ENCODE data around the gene STRBP.
"Not testable (repeated sequence)": the region's sequence is repeated elsewhere in the genome, so short reads cannot be mapped to it uniquely, and the experiment has no call there.

Gene STRBP

GRCh38 chr9:123268465-123269259 lies at the start of gene STRBP:
Gene STRBP, minus strand, starts transcription at chr9:123268586. Its CDS starts 84,452 bp downstream, at chr9:123184134.
- peak; percentile 95 for DNase-seq

DNA sequence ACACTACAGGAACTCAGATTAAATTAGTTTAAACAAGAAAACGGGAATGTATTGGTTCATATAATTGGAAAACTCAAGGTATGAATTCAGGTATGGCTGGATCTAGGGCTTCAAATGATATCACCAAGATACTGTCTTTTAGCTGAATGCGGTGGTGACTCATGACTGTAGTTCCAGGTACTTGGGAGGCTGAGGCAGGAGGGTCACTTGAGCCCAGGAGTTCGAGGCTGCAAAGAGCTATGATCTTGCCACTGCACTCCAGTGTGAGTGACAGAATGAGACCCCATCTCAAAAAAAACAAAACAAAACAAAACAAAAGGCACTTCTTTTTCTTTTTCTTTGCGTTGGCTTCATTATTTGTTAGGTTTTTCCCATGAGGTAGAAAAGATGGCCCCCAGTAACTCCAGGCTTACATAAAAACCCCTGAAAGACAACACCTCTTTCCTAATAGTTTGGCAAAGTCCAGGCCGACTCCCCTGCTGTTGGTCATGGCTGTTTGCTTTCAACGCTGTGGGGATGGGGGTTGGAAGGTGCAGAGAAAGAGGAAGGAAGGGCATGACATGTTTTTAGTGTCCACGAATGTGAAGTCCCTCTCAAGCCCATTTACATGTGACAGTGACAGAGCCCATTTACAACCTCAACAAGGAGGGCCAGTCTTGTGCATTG lies 47.8 kb upstream of the STRBP start:
- no peak for DNase-seq

- no peak for DNase-seq
These were observed 47.2 kb upstream of the STRBP start for GRCh38 chr9:123315635-123316034.

DNA sequence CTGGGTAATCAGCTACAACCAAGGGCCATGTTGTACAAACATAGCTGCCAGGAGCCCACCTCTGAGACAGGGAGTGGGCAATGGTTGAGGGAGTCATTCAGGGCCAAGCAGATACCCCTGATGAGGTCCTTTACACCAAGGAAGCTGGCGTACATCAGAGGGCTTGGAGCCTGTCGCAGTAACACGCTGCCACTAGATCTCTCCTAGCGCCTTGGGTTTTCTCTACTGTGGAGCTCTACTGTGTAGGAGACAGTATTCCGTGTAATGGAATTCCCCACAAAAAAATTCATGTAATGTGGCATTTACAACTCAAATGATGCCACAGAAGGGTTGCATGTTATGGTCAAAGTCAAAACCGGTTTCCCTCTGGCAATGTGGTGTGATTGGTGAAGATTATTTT lies 46.2 kb upstream of the STRBP start:
- no peak for DNase-seq

- no peak for DNase-seq
These were observed 44.0 kb upstream of the STRBP start for GRCh38 chr9:123312306-123312877.

DNA sequence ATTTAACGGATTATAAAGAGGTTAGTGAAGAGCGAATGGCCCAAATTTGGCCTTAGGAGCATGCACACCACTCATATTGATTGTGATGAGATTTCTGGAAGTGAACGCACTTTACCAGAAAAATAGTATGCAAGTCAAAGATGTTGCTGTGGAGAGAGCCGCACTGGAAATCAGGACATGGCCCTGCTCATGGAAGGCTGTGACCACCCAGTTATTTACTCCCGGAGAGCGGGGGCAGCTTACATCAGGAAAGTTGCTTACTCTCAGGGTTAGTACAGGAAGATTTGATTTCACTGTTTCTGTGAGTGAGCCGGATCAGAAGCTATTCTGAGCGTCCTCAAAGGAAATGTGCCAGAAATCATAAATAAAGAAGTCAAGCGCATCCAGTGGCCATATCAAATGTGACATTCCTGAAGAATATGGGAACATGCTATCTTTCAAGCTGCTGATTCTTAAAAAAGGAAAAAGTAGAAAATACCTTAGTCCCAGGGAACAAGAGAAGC lies 42.9 kb upstream of the STRBP start:
- no peak for DNase-seq

DNA sequence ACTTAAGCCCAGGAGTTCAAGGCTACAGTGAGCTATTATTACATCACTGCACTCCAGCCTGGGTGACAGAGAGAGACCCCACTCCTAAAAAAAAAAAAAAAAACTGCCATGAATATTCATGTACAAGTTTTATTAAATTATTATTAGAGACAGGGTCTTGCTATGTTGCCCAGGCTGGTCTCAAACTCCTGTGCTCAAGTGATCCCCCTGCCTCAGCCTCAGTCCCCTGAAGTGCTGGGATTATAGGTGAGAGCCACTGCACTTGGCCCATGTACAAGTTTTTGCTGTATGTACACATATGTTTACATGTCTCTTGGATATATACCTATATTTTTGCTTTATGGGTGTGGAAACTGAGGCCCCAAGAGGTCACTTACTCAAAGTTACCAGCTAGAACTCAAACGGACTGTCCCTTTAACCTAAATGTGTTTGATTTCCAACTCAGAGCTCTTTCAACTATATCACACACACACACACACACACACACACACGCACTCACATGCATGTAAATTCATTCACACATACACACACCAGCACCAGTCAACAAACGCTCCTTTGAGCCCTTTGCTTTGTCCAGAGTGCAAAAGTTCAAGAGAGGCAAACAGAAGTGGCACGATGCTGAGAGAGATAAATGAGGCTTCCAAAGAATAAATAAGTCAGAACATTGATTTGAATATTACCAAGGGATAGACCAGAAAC lies 42.3 kb upstream of the STRBP start:
- DNase-seq = no peak

DNA sequence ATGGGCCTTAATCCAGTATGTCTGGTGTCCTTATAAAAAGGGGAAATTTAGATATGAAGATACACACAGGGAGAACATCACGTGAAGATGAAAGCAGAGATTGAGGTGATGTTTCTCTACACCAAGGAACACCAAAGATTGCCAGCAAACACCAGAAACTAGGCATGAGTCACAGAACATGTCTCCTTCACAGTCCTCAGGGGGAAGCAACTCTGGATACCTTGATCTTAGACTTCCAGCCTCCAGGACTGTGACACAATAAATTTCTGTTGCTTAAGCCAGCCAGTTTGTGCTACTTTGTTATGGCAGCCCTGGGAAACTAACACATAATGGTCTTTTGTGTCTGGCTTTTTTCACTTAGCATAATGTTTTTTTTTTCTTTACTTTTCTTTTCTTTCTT lies 41.2 kb upstream of the STRBP start:
- DNase-seq = no peak

DNA sequence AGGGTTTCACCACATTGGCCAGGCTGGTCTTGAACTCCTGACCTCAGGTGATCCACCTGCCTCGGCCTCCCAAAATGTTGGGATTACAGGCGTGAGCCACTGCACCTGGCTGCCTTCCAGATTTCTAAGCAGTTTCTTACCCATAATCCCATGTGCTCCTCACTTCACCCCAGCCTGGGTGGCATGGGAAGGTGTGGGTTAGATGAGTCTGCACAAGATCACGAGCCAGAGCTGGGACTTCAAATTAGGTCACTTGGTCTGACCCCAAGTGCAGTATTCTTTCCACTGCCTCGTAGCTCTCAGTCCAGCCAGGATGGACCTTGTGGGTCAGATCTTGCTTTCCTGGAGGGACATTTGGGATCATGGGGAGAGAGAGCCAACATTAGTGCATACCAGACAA lies 37.5 kb upstream of the STRBP start:
- no peak for DNase-seq

GRCh38 chr9:123304340-123304691 lies 35.9 kb upstream of the STRBP start:
- no peak for DNase-seq

GRCh38 chr9:123302348-123303214 lies 34.2 kb upstream of the STRBP start:
- peak; percentile 5 for DNase-seq

DNA sequence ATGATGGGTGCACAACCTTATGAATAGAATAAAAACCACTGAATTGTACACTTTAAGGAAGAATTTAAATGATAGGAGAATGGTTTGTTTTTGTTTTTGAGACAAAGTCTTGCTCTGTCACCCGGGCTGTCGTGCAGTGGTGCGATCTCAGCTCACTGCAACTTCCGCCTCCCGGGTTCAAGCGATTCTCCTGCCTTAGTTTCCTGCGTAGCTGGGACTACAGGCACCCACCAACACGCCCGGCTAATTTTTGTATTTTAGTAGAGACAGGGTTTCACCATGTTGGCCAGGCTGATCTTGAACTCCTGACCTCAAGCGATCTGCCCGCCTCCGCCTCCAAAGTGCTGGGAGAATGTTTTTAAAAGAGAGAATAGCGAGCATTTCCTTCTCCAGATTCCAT lies 33.5 kb upstream of the STRBP start:
- not testable (repeated sequence) for DNase-seq

- DNase-seq = no peak
These were observed 32.2 kb upstream of the STRBP start for GRCh38 chr9:123300554-123300953.

GRCh38 chr9:123299558-123300126 lies 31.3 kb upstream of the STRBP start:
- DNase-seq = no peak

DNA sequence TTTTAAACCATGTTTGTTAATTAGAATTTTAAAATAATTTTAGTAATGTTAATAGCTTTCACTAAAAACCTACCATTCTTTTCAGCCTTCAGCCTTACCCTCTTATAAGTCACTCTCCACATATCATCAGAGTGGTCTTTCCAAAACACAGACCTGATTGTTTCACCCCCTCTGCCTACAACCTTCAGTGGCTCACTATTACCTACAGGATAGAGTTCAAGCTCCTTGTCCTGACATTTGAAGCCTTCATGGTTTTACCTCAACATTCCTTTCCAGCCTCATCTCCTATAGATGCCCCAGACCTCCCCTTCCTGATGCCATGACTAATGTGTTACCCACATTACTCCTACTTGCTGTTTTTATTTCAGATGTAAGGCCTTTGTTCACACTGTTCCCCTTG lies 27.8 kb upstream of the STRBP start:
- DNase-seq = no peak

GRCh38 chr9:123291736-123292135 lies 23.4 kb upstream of the STRBP start:
- DNase-seq = no peak

GRCh38 chr9:123290764-123291163 lies 22.4 kb upstream of the STRBP start:
- no peak for DNase-seq

- no peak for DNase-seq
These were observed 19.3 kb upstream of the STRBP start for GRCh38 chr9:123287639-123288038.

GRCh38 chr9:123286324-123286723 lies 17.9 kb upstream of the STRBP start:
- no peak for DNase-seq

- DNase-seq = no peak
These were observed 16.3 kb upstream of the STRBP start for GRCh38 chr9:123284656-123285055.

DNA sequence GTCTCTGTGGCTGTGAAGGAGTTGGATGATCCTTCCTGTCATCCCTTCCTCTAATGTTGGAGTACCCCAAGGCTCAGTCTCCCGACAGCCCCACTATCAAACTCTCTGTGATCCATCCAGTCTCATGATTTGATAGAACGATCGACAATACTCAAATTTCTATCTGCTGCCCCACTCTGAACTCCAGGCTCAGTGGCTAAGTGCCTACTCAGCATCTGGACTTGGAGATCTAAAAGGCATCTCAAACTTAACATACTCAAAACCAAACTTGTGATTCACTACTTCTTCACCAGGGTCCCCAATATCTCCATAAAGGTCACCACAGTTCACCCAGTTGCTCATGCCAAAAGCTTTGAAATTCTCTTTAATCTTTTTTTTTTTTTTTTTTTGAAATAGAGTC lies 15.1 kb upstream of the STRBP start:
- DNase-seq = no peak

DNA sequence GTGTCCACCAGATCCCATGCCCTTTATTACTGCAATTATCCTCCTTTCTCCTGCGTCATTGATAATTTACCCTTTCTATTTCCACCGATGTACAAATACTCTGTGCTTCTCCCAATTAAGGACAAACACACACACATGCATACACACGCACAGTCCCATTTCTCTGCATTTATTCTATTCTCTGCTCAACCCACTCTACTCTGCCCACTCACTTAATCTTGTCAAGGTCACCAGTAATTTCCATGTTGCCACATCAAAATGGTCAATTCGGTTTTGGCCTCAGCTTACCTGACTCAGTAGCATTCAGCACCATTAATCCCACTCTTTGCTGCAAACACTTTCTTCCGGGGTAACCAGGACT lies 14.6 kb upstream of the STRBP start:
- DNase-seq = no peak

Data from CD4-positive, alpha-beta T cell treated with Interleukin-10 for 1 hour (primary cell).